Measurements from ENCODE around the gene ZNF423.

DNA sequence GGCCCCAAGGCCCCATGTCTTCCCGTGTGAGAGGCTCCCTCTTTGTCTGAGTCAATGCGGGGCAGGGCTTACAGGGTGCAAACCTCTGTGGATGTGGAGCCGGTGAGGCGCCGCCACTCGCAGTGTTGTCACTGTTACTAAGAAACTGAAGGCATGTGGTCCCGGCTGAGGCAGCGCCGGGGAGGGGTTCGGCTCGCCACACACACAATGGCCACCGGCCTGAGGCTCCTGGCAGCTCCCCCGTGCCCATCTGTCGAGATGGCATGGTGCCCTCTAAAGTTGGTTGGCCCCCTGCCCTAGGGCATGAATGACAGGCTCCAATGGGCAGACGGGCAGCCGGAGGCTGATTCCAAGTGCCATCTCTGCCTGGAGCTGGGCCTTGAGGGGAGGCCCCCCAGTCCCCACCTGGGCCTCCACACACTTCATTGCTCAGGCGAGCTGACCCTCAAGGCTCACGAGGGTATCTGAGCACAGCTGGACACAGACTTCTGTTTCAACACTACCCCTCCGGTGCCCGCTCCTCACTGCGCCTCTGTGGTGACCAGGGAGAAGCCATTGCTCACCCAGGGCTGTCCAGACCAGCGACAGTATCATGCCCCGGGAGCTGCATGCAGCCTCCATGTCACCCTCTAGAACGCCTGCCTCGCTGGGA is 345.1 kb downstream of the ZNF423 start:
- no peak for TF ChIP-seq EZH2 (optimal IDR thresholded peaks at IDR 0.05; ENCODE audit: low read depth, low read length)
- TF ChIP-seq, protein P1, sequence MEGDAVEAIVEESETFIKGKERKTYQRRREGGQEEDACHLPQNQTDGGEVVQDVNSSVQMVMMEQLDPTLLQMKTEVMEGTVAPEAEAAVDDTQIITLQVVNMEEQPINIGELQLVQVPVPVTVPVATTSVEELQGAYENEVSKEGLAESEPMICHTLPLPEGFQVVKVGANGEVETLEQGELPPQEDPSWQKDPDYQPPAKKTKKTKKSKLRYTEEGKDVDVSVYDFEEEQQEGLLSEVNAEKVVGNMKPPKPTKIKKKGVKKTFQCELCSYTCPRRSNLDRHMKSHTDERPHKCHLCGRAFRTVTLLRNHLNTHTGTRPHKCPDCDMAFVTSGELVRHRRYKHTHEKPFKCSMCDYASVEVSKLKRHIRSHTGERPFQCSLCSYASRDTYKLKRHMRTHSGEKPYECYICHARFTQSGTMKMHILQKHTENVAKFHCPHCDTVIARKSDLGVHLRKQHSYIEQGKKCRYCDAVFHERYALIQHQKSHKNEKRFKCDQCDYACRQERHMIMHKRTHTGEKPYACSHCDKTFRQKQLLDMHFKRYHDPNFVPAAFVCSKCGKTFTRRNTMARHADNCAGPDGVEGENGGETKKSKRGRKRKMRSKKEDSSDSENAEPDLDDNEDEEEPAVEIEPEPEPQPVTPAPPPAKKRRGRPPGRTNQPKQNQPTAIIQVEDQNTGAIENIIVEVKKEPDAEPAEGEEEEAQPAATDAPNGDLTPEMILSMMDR (IDR thresholded peaks at IDR 0.05; ENCODE audit: low read length) = no peak
- TF ChIP-seq EZH2phosphoT487 (IDR thresholded peaks at IDR 0.05; ENCODE audit: low read length) = no peak

Measured in MM.1S (cell line).